ENCODE data around the gene RAB6D.
"Not testable (repeated sequence)": the region's sequence is repeated elsewhere in the genome, so short reads cannot be mapped to it uniquely, and the experiment has no call there.

Gene RAB6D

GRCh38 chr2:131363703-131364186 lies at the start of gene RAB6D:
RAB6D (minus strand) TSS chr2:131364168; CDS start chr2:131363720, 448 bp downstream.
- DNase-seq (ENCODE audit: low read depth in 2 of 2) = not testable (repeated sequence)

DNA sequence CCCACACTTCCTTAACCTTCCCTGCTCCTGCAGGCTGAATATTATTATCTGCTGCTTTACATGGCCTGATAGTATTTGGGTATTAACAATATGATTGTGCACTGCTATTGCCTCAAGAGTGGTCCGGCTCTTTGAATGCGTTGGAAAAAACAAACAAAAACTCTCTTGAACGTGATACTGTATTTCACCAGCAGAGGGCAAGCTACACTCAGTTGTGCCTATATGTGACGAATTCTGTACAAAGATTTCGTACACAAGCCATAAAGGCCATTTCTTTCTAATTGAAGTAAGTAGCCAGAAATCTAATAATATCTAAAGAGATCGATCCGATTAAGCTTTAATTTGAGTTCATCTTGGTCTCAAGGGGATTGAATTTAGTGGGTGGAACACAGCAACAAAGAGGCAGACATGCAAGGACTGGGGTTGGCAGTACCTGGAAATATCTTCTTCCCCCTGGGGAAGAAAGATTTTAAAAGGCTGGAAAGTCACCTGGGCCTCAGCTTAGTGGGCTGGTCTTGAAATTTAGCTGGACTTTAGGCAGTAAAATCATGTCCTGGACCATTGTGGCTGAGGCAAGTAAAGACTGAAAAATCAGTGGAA lies 49.3 kb upstream of the RAB6D start:
- DNase-seq (ENCODE audit: low read depth in 2 of 2) = peak in 1 of 2 donors; percentile 14

- no peak for DNase-seq (ENCODE audit: low read depth in 2 of 2)
Measured at GRCh38 chr2:131410173-131410572, 46.2 kb upstream of the RAB6D start.

- no peak for DNase-seq (ENCODE audit: low read depth in 2 of 2)
Measured at GRCh38 chr2:131408778-131409177, 44.8 kb upstream of the RAB6D start.

DNA sequence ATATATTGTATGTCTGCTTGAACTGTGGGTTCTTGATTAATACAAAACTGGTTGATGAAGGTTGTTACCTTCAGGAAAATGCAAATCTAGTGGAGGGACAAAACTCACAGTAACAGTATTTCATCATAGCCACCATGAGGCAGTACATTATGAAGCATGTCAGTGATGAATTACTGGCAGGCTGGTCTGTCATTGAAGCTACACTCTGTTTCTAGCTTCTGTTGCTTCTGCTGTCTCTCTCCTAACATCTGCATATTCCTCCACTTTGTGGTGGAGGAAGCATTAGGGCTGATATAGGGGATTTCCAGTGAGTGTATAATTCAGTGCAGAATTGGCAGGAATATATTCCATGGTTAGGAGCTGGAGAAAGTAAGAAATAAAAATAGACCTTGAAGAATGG lies 44.2 kb upstream of the RAB6D start:
- DNase-seq (ENCODE audit: low read depth in 2 of 2) = no peak

DNA sequence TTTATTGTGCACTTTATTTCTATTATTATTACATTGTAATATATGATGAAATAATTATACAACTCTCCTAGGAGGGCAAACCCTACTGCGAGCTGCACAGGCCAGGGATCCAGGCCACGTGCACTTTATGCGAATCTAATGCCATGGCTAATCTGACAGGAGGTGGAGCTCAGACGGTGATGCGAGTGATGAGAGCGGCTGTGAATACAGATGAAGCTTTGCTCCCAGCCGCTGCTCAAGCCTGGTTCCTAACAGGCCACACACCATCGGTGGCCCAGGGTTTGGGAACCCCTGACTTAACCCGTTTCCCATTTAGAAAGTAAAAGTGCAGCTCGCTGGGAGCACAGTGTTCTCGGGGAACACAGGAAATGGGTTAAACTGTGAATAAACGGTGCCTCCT lies 40.8 kb upstream of the RAB6D start:
- no peak for DNase-seq (ENCODE audit: low read depth in 2 of 2)

DNA sequence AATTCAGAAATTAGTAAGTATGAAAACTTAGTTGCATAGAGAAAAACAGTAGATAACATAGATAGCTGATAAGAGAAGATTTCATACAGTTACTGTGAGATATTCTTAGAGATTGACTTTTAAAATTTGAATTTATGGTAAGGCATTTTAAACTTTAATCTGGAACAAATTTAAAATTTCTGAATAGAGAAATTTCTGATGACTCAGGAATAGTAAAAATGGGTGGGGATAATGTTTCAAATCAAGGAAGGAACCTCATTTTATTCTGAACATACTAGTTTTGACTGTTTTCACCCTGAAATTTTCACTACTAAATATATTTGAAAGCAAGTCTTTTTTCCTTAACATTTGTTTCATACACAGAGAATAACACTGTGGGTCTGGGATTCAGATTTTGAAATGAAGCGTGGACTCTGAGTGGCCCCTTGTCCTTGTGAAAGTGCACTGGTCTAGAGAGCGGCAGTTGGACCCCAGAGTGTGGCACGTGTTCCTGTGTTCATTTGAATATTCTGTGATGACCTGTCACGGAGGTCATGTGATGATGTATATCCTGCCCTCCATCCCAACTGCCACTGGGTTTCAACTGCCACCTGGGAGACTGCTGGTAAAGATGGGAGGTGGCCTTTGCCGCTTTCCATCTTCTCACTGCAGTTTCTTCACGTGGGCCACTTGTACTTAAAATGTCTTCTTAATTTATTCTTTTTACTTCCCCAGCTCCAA lies 38.5 kb upstream of the RAB6D start:
- no peak for DNase-seq (ENCODE audit: low read depth in 2 of 2)

DNA sequence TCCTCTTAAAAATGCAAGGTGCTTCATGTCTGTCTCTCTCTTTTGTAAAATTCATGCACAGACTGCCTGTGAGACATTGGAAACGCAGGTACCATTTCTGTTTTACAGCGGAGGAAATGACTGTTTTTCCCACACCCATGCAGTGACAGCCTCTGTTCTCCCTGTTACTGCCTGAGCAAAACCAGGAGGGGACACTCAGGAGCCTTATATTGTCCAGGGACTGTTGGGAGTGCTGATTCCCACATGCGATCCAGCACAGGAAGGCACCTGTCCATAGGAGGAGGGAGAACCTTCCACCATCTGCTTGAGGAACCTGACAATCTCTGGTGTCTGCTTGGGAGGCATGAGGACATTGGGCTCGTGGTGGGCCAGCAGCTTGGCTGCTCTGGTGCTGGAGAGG lies 36.9 kb upstream of the RAB6D start:
- DNase-seq (ENCODE audit: low read depth in 2 of 2) = no peak

DNA sequence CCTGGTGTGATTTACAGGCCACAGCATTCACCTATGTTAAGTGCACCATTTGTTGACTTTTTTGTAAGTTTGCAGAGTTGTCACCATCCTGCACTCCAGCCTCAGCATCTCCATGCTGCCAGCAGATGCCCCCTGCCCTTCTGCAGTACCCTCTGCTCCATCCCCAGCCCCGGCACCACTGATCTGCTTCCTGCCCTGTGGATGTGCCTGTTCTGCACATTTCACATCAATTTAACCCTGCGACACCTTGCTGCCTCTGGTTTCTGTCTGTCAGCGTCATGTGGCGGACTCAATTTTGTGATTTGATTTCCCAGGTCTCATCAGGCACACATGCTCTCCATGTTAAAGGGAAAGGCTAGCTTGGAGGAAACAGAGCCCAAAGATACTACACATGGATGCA lies 36.5 kb upstream of the RAB6D start:
- DNase-seq (ENCODE audit: low read depth in 2 of 2) = not testable (repeated sequence)

- DNase-seq (ENCODE audit: low read depth in 2 of 2) = not testable (repeated sequence)
Measured at GRCh38 chr2:131396209-131396608, 32.2 kb upstream of the RAB6D start.

- not testable (repeated sequence) for DNase-seq (ENCODE audit: low read depth in 2 of 2)
Measured at GRCh38 chr2:131395024-131395645, 31.2 kb upstream of the RAB6D start.

- peak in 1 of 2 donors; percentile 6 for DNase-seq (ENCODE audit: low read depth in 2 of 2)
Measured at GRCh38 chr2:131394147-131394931, 30.4 kb upstream of the RAB6D start.

GRCh38 chr2:131391953-131392352 lies 28.0 kb upstream of the RAB6D start:
- DNase-seq (ENCODE audit: low read depth in 2 of 2) = not testable (repeated sequence)

- DNase-seq (ENCODE audit: low read depth in 2 of 2) = not testable (repeated sequence)
Measured at GRCh38 chr2:131391471-131391870, 27.5 kb upstream of the RAB6D start.

DNA sequence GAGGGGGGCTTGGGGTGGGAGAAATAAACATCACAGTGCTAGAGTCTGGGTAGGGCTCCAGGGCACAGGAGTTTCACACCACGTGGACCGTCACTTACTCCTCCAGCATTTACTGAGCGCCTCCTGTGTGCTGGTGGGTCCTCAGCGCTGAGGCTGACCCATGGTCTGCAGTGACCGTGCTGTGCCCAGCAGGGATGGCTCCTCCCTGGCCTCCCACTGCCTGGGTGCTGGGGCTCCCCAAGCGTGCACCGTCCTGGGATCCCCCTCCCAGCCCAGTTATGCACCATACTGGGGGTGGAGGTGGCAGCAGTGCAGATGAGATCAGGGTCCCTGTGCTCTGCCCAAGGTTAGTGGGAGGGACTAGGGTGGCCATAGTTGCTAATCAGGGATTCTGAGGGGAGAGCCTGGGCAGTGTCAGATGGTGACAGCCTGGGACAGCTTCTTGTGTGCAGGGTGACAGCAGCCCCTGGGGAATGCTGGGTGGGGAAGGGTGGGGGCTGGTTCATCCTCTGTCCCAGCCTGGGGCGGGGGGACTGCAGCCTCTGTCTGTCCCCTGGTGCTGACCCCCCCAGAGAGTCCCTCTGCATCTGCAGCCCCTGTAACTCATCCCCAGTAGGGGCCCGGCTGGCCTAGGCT lies 26.6 kb upstream of the RAB6D start:
- not testable (repeated sequence) for DNase-seq (ENCODE audit: low read depth in 2 of 2)

DNA sequence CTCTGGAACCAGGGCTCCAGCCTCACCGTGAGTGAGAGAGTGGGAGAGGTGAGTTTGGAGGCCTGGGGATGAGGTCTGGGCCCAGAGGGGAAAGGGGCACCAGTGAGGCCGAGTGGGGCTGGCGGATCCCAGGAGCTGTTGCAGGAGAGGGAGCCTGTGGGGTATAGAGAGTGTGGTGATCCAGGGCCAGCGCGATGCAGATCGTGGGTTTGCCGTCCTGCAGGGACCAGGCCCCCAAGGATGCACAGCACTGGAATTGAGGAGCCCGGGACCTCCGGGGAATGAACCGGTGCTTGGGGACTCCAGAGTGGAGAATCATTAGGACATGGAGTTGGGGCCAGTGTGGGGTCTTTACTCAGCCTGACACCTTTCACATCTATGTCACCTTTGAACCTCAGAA lies 25.7 kb upstream of the RAB6D start:
- no peak for DNase-seq (ENCODE audit: low read depth in 2 of 2)

- not testable (repeated sequence) for DNase-seq (ENCODE audit: low read depth in 2 of 2)
Measured at GRCh38 chr2:131388834-131389233, 24.9 kb upstream of the RAB6D start.

GRCh38 chr2:131373111-131373510 lies 9.1 kb upstream of the RAB6D start:
- DNase-seq (ENCODE audit: low read depth in 2 of 2) = not testable (repeated sequence)

DNA sequence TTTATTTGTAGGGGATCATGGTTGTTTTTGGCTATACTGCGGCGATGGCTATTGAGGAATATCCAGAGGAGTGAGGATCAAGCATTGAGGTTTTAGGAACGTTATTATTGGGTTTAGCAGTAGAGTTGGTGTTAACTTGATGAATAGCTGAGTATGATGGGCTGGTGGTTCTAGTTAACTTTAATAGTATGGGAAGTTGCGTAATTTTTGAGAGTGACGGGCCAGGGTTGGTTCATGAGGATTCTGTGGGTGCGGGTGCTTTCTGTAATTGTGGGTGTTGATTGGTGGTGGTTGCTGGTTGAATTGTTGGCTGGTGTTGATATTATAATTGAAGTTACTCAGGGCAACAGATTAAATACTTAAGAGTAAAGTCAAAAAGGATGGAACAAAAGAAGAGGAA lies 6.0 kb upstream of the RAB6D start:
- no peak for DNase-seq (ENCODE audit: low read depth in 2 of 2)

DNA sequence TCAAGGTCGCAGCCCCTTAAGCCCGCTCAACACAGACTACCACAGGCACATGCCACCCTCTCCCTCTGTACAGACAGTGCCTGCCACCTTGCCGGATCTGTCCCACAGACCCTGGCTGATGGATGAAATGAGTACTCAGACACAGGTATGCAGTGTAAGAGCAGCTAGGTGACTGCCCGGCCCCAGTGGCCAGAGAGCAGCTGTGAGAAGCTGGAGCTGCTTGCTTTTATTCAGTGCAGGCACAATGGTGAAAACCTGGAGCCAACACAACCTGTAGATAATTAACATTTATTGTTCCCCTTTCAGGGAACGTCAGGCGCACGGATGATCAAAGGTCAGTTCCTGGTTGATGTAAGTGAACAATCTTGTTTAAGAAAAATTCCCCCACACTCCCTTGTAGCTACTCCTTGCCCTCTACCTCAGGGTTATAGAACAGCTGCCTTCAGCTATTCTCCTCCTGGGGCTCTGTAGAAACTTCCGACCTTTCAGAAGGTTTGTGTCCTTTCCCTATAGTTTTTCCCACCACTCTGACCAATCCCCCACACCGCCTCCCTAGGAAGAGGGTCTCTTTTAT lies 4.6 kb upstream of the RAB6D start:
- not testable (repeated sequence) for DNase-seq (ENCODE audit: low read depth in 2 of 2)

DNA sequence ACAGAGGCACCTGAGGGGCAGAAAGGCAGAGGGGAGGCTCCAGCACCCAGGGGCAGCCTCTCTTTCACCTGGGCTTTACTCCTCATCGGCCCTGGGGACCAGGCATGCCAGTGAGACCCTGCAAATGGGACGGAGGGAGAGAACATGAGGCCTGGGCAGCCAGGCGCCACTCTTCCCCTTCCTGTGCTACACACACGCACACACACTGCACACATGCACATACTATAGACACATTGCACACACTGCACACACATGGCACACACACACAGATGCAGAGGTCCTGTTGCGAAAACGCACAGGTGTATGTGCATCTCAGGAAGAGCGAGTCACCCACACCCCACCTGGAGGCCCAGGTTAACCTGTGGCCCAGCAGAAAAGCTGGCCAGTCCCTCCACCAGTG lies 3.4 kb upstream of the RAB6D start:
- no peak for DNase-seq (ENCODE audit: low read depth in 2 of 2)
